Activated naive CD8-positive, alpha-beta T cell treated with anti-CD3 and anti-CD28 coated beads, Interleukin-2, amount 50 U/mL, for 24 hours (primary cell): ENCODE data around the gene PANX2.
"Not testable (repeated sequence)": the region's sequence is repeated elsewhere in the genome, so short reads cannot be mapped to it uniquely, and the experiment has no call there.

Experiments
- ATAC-seq: fragments of 150-1000 bp; cut with Tn5 transposase; one replicate; pipeline ENCODE4 v1.10.0; 2021
- DNase-seq: peaks from one replicate; pipeline ENCODE4 v3.0.0; 2021
- H3K27ac Mint-ChIP-seq: one replicate; pipeline ENCODE4 v1.8.0; 2021; ENCODE audit warnings: mild to moderate bottlenecking, mixed read lengths
- H3K27me3 Mint-ChIP-seq: one replicate; pipeline ENCODE4 v1.8.0; 2021; ENCODE audit warnings: mixed read lengths
- H3K36me3 Mint-ChIP-seq: one replicate; pipeline ENCODE4 v1.8.0; 2021; ENCODE audit warnings: low read depth, mixed read lengths
- H3K4me1 Mint-ChIP-seq: one replicate; pipeline ENCODE4 v1.8.0; 2021; ENCODE audit warnings: mixed read lengths
- H3K4me3 Mint-ChIP-seq: one replicate; pipeline ENCODE4 v1.8.0; 2021; ENCODE audit warnings: mild to moderate bottlenecking, moderate library complexity, mixed read lengths
- H3K9me3 Mint-ChIP-seq: one replicate; pipeline ENCODE4 v1.8.0; 2021; ENCODE audit warnings: mixed read lengths

Gene PANX2, protein sequence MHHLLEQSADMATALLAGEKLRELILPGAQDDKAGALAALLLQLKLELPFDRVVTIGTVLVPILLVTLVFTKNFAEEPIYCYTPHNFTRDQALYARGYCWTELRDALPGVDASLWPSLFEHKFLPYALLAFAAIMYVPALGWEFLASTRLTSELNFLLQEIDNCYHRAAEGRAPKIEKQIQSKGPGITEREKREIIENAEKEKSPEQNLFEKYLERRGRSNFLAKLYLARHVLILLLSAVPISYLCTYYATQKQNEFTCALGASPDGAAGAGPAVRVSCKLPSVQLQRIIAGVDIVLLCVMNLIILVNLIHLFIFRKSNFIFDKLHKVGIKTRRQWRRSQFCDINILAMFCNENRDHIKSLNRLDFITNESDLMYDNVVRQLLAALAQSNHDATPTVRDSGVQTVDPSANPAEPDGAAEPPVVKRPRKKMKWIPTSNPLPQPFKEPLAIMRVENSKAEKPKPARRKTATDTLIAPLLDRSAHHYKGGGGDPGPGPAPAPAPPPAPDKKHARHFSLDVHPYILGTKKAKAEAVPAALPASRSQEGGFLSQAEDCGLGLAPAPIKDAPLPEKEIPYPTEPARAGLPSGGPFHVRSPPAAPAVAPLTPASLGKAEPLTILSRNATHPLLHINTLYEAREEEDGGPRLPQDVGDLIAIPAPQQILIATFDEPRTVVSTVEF

DNA sequence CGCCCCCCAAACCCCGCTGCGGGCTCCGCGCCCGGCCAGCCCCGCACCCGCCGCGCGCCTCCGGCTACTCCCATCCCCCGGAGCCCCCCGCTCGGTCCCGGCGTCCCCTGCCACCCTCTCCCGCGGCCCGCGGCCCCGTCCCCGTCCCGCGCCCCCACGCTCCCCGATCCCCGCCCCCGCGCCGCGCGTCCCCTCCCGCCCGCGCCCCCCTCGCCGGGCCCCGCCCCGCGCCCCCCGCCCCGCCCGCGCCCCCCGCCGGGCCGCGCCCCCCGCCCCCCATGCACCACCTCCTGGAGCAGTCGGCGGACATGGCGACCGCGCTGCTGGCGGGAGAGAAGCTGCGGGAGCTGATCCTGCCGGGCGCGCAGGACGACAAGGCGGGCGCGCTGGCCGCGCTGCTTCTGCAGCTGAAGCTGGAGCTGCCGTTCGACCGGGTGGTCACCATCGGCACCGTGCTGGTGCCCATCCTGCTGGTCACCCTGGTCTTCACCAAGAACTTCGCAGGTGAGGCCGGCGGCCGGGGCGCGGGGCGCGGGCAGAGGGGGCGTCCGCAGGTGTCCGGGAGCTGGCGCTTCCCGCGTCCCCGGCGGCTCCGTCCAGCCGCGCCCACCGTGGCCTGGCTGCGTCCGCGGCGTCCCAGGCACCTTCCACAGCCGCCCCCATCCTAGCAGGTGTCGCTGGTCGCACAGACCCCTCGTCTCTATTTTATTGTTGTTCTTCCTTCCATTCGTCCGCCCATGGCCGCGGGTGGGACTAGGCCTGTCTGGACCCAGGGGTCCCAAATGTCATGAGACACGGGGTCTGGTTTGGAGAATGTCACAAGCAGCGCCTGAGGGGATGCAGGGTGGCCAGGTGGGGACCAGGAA, at the start of gene PANX2:
Gene PANX2, plus strand, starts transcription at position 279 of the 866 bp plus-strand sequence. Its CDS starts 0 bp downstream, at position 279.
- ATAC-seq (no peak), DNase-seq (no peak)
- Mint-ChIP-seq H3K27me3 (peaks cover 35% of the 10 kb centered on the region), H3K4me3 (peak within 1 kb of the TSS; percentile 73), H3K9me3 (no peaks in the 10 kb centered on the region), H3K36me3 (no peaks in the 10 kb centered on the region), H3K27ac (peak within 1 kb of the TSS; percentile 60), H3K4me1 (peaks cover 5% of the 10 kb centered on the region)

DNA sequence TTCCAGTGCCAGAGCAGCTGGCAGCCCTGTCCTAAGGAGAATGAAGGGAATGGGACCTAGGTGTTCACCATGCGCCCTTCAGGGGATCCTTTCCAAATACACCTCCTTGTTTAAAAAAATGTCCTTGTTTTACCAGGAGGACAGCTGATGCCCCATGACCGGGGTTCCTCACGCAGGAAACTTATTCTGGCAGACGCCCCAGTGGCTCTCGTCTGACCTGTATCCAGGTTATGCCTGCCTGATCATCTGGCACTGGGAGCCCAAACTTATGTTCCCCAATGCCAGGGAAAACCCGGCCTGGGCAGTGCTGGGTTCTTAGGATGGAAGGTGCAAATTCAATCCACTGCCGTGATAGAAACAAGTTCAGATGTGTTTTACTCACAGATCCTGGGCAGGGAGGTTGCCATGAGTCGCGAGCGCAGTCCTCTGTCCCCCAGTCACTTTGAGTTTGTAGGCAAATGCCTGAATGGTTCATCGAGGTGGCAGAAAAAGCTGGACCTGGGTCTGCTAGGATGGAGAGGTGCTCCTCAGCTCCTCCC, 49.3 kb upstream of the PANX2 start:
- H3K27ac Mint-ChIP-seq: no peak overlapping the region
- ATAC-seq (no peak), DNase-seq (no peak)
- peaks cover 8% of the 10 kb centered on the region for H3K36me3 Mint-ChIP-seq
- peaks cover 11% of the 10 kb centered on the region for H3K9me3 Mint-ChIP-seq
- peaks cover 3% of the 10 kb centered on the region for H3K27me3 Mint-ChIP-seq
- no peak overlapping the region for H3K4me3 Mint-ChIP-seq
- no peaks in the 10 kb centered on the region for H3K4me1 Mint-ChIP-seq

DNA sequence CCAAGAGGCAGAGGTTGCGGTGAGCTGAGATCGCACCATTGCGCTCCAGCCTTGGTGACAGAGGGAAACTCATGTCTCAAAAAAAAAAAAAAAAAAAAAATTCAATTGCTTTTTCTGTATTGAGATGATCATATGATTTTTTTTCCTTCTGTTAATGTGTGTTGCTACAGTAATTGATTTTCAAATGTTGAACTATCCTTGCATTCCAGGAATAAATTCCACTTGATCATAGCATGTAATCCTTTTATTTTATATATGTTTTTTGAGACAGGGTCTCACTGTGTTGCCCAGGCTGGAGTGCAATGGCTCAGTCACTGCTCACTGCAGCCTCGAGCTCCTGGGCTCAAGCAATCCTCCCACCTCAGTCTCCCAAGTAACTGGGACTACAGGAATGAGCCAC, 47.4 kb upstream of the PANX2 start:
- Mint-ChIP-seq H3K27me3 (peaks cover 5% of the 10 kb centered on the region), H3K9me3 (peaks cover 11% of the 10 kb centered on the region), H3K4me3 (no peak overlapping the region), H3K36me3 (peaks cover 8% of the 10 kb centered on the region), H3K4me1 (no peaks in the 10 kb centered on the region), H3K27ac (no peak overlapping the region)
- ATAC-seq: no peak
- DNase-seq: no peak

DNA sequence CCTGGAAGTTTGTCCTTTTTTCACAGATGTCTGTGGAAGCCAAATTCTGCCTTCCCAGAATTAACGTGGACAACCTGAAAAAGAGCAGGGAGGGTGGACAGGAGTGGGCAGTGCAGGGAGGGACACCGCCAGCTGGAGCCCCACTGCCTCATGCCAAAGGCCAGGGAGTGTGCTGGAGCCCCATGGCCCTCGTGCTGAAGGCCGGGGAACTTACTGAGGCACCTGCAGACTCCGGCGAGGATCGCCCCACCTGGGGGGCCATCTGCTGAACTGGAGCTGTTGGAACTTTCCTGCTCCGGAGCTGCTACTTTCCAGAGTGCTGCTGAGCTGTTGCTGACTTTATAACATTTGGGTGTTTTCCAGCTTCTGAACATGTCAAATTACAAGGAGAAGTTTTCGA, 45.5 kb upstream of the PANX2 start:
- ATAC-seq (no peak), DNase-seq (no peak)
- peaks cover 8% of the 10 kb centered on the region for H3K36me3 Mint-ChIP-seq
- no peaks in the 10 kb centered on the region for H3K4me1 Mint-ChIP-seq
- H3K4me3 Mint-ChIP-seq: no peak overlapping the region
- no peak overlapping the region for H3K27ac Mint-ChIP-seq
- H3K27me3 Mint-ChIP-seq: peaks cover 9% of the 10 kb centered on the region
- H3K9me3 Mint-ChIP-seq: peaks cover 11% of the 10 kb centered on the region

DNA sequence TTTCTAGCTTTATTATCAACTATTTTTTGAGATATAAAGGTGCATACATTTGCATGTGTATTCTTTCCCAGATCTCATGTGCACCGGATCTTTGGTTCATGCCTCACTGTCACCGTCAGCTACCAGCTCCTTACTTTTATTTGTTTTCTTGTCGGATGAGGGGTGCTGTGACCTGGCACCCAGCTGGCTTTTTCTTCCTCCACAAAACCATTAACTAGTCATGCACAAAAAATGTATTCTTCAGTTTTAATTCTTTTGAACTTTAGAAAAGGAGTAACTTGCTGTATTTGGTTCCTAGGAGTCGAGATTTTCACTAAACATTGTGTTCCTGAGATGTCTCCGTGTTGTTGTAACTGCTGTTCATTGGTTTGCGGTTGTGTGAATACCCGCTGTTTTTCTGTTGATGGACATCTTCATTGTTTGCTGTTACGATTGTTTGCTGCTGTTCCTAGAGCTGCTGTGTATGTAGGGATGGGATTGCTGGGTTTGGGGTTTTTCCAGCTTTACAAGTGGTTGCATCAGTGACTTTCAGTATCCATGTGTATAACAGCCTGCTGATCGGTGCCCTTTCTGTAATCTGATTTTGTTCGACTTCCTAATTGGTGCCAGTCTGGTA, 41.3 kb upstream of the PANX2 start:
- Mint-ChIP-seq H3K36me3 (peaks cover under 1% of the 10 kb centered on the region), H3K27me3 (peaks cover 25% of the 10 kb centered on the region), H3K9me3 (peaks cover 2% of the 10 kb centered on the region), H3K27ac (no peak overlapping the region), H3K4me3 (no peak overlapping the region), H3K4me1 (no peaks in the 10 kb centered on the region)
- ATAC-seq (no peak), DNase-seq (no peak)

DNA sequence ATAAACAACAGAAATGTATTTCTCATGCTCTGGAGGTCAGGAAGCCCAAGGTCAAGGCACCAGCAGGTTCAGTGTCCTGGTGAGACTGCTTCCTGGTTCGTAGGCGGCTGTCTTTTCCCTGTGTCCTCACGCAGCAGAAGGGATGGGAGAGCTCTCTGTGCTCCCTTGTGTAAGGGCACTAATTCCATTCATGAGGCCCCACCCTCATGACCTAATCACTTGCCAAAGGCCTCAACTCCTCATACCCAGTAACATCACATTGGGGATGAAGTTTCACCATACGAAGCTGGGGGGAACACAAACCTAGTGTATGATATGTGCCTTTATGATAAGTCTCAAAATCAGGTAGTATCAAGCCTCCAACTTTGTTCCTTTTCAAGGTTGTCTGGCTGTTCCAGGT, 38.6 kb upstream of the PANX2 start:
- Mint-ChIP-seq H3K4me3 (no peak overlapping the region), H3K36me3 (no peaks in the 10 kb centered on the region), H3K4me1 (no peaks in the 10 kb centered on the region), H3K27me3 (peaks cover 27% of the 10 kb centered on the region), H3K27ac (no peak overlapping the region), H3K9me3 (no peaks in the 10 kb centered on the region)
- DNase-seq: no peak
- ATAC-seq: no peak

DNA sequence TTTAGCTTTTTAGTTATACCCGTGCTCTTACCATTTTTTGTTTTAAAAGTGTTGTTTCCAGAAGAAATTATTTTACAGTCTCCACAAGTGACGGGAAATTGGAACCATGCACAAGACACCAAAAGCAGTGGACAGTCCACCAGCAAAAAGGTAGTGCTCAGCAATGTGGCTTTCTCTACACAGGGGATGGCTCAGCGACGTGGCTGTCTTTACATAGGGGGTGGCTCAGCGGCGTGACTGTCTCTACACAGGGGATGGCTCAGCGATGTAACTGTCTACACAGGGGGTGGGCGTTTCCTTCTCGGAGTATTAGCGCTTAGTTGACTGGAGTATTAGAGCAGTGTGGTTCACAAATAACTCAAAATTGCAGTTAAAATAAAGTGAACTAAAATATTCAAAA, 36.0 kb upstream of the PANX2 start:
- ATAC-seq (no peak), DNase-seq (no peak)
- Mint-ChIP-seq H3K27me3 (peaks cover 24% of the 10 kb centered on the region), H3K27ac (no peak overlapping the region), H3K36me3 (no peaks in the 10 kb centered on the region), H3K4me1 (no peaks in the 10 kb centered on the region), H3K4me3 (no peak overlapping the region), H3K9me3 (no peaks in the 10 kb centered on the region)

DNA sequence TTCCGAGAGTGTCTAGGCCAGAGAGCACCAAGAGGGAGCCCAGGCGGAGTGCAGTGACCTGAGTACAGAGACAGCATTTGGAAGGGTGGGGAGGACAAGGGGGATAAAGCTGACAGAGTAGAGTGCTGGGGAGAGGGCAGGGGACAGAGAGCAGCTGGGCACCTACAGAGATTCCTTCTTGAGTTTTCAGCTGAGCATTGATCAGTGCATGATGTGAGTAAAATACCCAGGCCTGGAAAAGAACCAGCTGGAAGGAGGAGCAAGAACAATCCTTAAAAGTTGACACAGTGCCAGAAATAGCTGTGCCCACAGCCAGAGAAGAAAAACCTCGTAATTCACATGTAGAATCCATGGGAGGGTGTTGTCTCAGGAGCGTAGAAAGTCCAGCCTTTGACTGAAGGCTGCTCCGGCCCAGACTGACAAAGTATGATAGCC, 33.9 kb upstream of the PANX2 start:
- ATAC-seq: no peak
- no peak for DNase-seq
- H3K4me3 Mint-ChIP-seq: no peak overlapping the region
- no peak overlapping the region for H3K27ac Mint-ChIP-seq
- no peaks in the 10 kb centered on the region for H3K4me1 Mint-ChIP-seq
- no peaks in the 10 kb centered on the region for H3K9me3 Mint-ChIP-seq
- H3K36me3 Mint-ChIP-seq: no peaks in the 10 kb centered on the region
- peaks cover 13% of the 10 kb centered on the region for H3K27me3 Mint-ChIP-seq

DNA sequence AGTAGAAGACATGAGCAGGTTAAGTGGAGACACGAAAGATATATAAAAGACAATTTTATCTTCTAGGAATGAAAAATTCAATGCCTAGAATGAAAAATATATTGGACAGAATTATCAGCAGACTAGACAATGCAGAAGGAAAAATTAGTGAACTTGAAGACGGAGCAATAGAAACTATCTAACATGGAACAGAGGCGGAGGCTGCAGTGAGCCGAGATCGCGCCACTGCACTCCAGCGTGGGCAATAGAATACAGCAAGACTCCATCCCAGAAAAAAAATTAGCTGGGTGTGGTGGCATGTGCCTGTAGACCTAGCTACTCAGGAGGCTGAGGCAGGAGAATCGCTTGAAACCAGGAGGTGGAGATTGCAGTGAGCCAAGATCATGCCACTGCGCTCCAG, 33.3 kb upstream of the PANX2 start:
- not testable (repeated sequence) for ATAC-seq, DNase-seq, H3K4me1 Mint-ChIP-seq, H3K4me3 Mint-ChIP-seq, H3K27ac Mint-ChIP-seq, H3K36me3 Mint-ChIP-seq, H3K9me3 Mint-ChIP-seq
- H3K27me3 Mint-ChIP-seq: peaks cover 12% of the 10 kb centered on the region

DNA sequence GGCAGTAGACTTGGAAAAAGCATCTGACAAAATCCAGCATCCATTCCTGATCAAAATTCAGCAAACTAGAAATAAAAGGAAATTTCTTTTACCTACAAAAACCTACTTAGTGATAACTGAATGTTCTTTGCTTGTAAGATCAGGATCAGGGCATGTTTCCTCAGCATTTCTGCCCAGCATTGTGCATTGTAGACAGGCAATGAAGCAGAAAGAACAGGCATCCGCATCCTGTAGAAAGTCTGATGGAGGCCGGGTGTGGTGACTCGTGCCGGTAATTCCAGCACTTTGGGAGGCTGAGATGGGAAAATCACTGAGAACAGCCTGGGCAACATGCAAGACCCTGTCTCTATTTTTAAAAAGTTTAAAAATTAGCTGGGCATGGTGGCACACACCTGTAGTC, 32.5 kb upstream of the PANX2 start:
- ATAC-seq: no peak
- Mint-ChIP-seq H3K36me3 (no peaks in the 10 kb centered on the region), H3K9me3 (no peaks in the 10 kb centered on the region), H3K4me3 (no peak overlapping the region), H3K27ac (no peak overlapping the region), H3K4me1 (no peaks in the 10 kb centered on the region), H3K27me3 (peaks cover 13% of the 10 kb centered on the region)
- DNase-seq: no peak

DNA sequence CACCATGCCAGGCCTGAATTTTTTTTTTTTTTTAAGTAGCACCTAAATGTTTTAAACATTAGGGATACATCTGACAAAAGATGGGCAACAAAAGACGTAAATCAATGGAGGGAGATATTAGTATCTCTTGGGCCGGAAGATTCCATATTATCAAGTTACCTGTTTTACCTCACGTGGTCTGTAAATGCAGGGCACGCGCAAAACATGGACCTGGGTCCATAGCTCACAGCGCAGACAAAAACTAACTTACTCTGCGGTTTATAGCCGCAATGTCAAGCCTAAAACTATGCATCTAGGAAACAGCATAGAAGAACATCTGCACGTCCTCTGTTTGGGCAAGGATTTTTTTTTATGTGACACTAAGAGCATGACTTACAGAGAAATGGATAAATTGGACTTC, 31.5 kb upstream of the PANX2 start:
- Mint-ChIP-seq H3K4me3 (no peak overlapping the region), H3K36me3 (no peaks in the 10 kb centered on the region), H3K27me3 (peaks cover 10% of the 10 kb centered on the region), H3K27ac (no peak overlapping the region), H3K9me3 (no peaks in the 10 kb centered on the region), H3K4me1 (no peaks in the 10 kb centered on the region)
- no peak for DNase-seq
- no peak for ATAC-seq

DNA sequence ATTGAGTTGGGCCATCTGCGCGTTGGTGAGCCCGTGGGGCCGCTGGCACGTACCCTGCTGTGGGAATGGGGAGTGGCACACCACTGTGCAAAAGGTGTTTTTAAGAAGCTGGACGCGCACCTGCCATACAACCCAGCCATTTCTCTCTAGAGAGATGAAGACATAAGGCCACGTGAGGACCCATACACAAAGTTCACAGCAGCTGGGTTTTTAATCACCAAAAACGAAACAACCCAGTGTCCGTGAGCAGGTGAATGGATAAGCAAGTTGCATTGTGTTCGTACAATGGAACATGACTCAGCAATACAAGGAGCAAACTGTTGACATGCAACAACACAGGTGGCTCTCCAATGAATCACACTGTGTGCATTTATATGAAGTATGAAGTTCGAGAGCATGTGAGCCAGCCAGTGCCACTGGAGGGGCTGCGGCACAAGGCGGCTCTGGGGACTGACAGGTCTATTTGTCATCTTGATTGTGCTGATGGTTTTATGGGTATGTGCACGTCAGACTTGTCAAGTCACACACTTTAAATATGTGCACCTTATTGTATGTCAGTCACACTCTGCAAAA, 30.6 kb upstream of the PANX2 start:
- Mint-ChIP-seq H3K4me1 (no peaks in the 10 kb centered on the region), H3K4me3 (no peak overlapping the region), H3K36me3 (no peaks in the 10 kb centered on the region), H3K27ac (no peak overlapping the region), H3K27me3 (peaks cover 10% of the 10 kb centered on the region), H3K9me3 (no peaks in the 10 kb centered on the region)
- no peak for ATAC-seq
- DNase-seq: no peak

DNA sequence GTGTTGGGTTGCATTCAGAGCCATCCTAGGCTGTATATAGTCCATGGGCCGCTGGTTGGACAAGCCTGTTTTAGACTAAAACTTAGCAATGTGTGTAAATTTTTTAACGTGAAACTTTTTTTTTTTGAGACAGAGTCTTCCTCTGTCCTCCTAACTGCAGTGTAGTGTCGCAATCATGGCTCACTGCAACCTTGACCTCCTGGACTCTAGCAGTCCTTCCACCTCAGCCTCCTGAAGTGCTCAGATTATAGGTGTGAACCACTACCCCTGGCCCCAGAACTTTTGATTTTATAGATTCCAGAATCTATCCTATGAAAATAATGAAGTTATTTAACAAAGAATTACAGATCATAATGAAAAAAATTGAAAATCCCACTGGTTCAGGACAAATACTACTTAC, 29.9 kb upstream of the PANX2 start:
- Mint-ChIP-seq H3K27ac (no peak overlapping the region), H3K4me1 (no peaks in the 10 kb centered on the region), H3K27me3 (peaks cover 10% of the 10 kb centered on the region)

DNA sequence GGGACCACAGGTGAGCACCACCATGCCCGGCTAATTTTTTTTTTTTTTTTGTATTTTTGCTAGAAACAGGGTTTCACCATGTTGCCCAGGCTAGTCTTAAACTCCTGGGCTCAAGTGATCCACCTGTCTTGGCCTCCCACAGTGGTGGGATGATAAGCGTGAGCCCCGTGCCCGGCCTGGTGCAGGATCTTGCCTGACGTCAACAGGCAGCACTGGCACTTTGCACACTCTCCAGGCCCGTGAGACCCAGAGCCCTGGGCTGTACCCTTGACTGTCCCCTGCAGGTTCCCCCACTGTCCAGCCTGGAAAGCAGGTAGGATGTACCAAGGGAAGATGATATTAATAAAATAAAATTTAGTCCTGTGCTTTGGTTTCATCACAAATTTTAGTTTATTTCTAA, 29.1 kb upstream of the PANX2 start:
- no peaks in the 10 kb centered on the region for H3K4me1 Mint-ChIP-seq
- no peak for DNase-seq
- no peak overlapping the region for H3K4me3 Mint-ChIP-seq
- no peak for ATAC-seq
- H3K36me3 Mint-ChIP-seq: no peaks in the 10 kb centered on the region
- H3K9me3 Mint-ChIP-seq: no peaks in the 10 kb centered on the region
- no peak overlapping the region for H3K27ac Mint-ChIP-seq
- H3K27me3 Mint-ChIP-seq: peaks cover 8% of the 10 kb centered on the region

More for the DNA sequence above, 29.9 kb upstream of the PANX2 start:
- ATAC-seq: no peak
- no peaks in the 10 kb centered on the region for H3K36me3 Mint-ChIP-seq
- H3K4me3 Mint-ChIP-seq: no peak overlapping the region
- DNase-seq: no peak
- H3K9me3 Mint-ChIP-seq: no peaks in the 10 kb centered on the region
